Smooth muscle cell (in vitro differentiated cells): Measurements from ENCODE around the gene FAM107A. TPM values are rescaled to one million over a fixed set of nuclear protein-coding genes. Genes with fewer than 3 reads are reported as not detected.

Source experiments
- DNase-seq: peaks from one replicate; lab custom pipeline; 2025; ENCODE audit not compliant: unreplicated experiment; lab: John Stamatoyannopoulos, UW
- H2AFZ ChIP-seq: fragments of 200-600 bp; sonication (generic); 2 replicates; pipeline ENCODE4 v1.6.0; 2016; ENCODE audit warnings: antibody characterized with exemption, low read depth, mild to moderate bottlenecking
- H3F3A ChIP-seq: fragments of 200-600 bp; sonication (generic); 2 replicates; pipeline ENCODE4 v1.6.0; 2017; ENCODE audit warnings: antibody characterized with exemption, low read depth
- H3K27ac ChIP-seq: fragments of 200-600 bp; sonication (generic); 2 replicates; pipeline ENCODE4 v1.5.1; 2016; ENCODE audit warnings: low read depth, mild to moderate bottlenecking
- H3K27me3 ChIP-seq: fragments of 200-600 bp; sonication (generic); 2 replicates; pipeline ENCODE4 v1.6.1; 2016; ENCODE audit warnings: low read depth, mild to moderate bottlenecking
- H3K36me3 ChIP-seq: fragments of 200-600 bp; sonication (generic); 2 replicates; pipeline ENCODE4 v1.5.1; 2016; ENCODE audit warnings: low read depth
- H3K4me1 ChIP-seq: fragments of 200-600 bp; sonication (generic); 2 replicates; pipeline ENCODE4 v1.5.1; 2016; ENCODE audit warnings: low read depth
- H3K4me2 ChIP-seq: fragments of 200-600 bp; sonication (generic); 2 replicates; pipeline ENCODE4 v1.6.0; 2016; ENCODE audit warnings: mild to moderate bottlenecking
- H3K4me3 ChIP-seq: fragments of 200-600 bp; sonication (generic); 2 replicates; pipeline ENCODE4 v1.5.1; 2016; ENCODE audit warnings: mild to moderate bottlenecking
- H3K79me2 ChIP-seq: fragments of 200-600 bp; sonication (generic); 2 replicates; pipeline ENCODE4 v1.6.0; 2016; ENCODE audit warnings: low read depth, mild to moderate bottlenecking
- H3K9ac ChIP-seq: fragments of 200-600 bp; sonication (generic); 2 replicates; pipeline ENCODE4 v1.6.0; 2016; ENCODE audit warnings: low read depth
- H3K9me3 ChIP-seq: fragments of 200-600 bp; sonication (generic); replicated peaks from 2 replicates; pipeline ENCODE4 v1.5.1; 2016; ENCODE audit warnings: low read depth
- H4K20me1 ChIP-seq: fragments of 200-600 bp; sonication (generic); 2 replicates; pipeline ENCODE4 v1.6.0; 2016; ENCODE audit warnings: low read depth
- CTCF ChIP-seq: fragments of 200-600 bp; sonication (generic); IDR thresholded peaks from 2 replicates; pipeline ENCODE4 v1.5.1; 2017; ENCODE audit warnings: borderline replicate concordance, mild to moderate bottlenecking, antibody characterized with exemption; ENCODE audit not compliant: insufficient read depth, poor library complexity, severe bottlenecking
- WGBS: methylation state at CpG from one replicate; pipeline ENCODE4 v1.1.7; 2016; ENCODE audit warnings: low lambda C conversion rate; 5-methylcytosine and 5-hydroxymethylcytosine counted together
- polyA plus RNA-seq: library from polyadenylated mRNA; unstranded; fragments of >200 nt; fragmentation: Nextera tagmentation; extraction: Ambion mirVana; gene quantifications from 2 replicates; pipeline ENCODE4 v1.2.1, GENCODE V29; 2016
- total RNA-seq: library from RNA; depleted of rRNA; stranded (reverse); fragments of >200 nt; gene quantifications from 2 replicates; pipeline ENCODE4 v1.2.3, GENCODE V29; 2014

The FAM107A gene
- total and polyA plus RNA-seq, 2 experiments from 2014 or later = not detected

- no peak overlapping the region for H3K27ac ChIP-seq
- no peaks in the 10 kb centered on the region for H4K20me1 ChIP-seq
- peaks cover 9% of the 10 kb centered on the region for H3K4me1 ChIP-seq
- no peak overlapping the region for H3K9ac ChIP-seq
- H3K36me3 ChIP-seq = no peaks in the 10 kb centered on the region
- H3K27me3 ChIP-seq = no peaks in the 10 kb centered on the region
- H3K9me3 ChIP-seq = no peaks in the 10 kb centered on the region
- WGBS = 93% methylated on average over 12 of the region's 12 CpGs
- no peak for DNase-seq
- H3F3A ChIP-seq = no peaks in the 10 kb centered on the region
- H3K79me2 ChIP-seq = no peaks in the 10 kb centered on the region
- no peak overlapping the region for H2AFZ ChIP-seq
- no peak overlapping the region for H3K4me2 ChIP-seq
- no peak overlapping the region for H3K4me3 ChIP-seq
- no peak for TF ChIP-seq CTCF
Observed at GRCh38 chr3:58569287-58570001, 7.7 kb downstream of the FAM107A start.

GRCh38 chr3:58568572-58569286 is 8.5 kb downstream of the FAM107A start:
- H3K9me3 ChIP-seq = no peaks in the 10 kb centered on the region
- no peak overlapping the region for H3K27ac ChIP-seq
- H3K4me3 ChIP-seq = no peak overlapping the region
- H3K27me3 ChIP-seq = no peaks in the 10 kb centered on the region
- H3F3A ChIP-seq = no peaks in the 10 kb centered on the region
- no peak overlapping the region for H3K4me2 ChIP-seq
- no peaks in the 10 kb centered on the region for H4K20me1 ChIP-seq
- 33% methylated on average over 17 of the region's 17 CpGs for WGBS
- no peaks in the 10 kb centered on the region for H3K36me3 ChIP-seq
- H3K4me1 ChIP-seq = peaks cover 5% of the 10 kb centered on the region
- H3K79me2 ChIP-seq = no peaks in the 10 kb centered on the region
- H3K9ac ChIP-seq = no peak overlapping the region
- peak; percentile 95 for TF ChIP-seq CTCF
- DNase-seq = peak; percentile 55
- H2AFZ ChIP-seq = no peak overlapping the region

GRCh38 chr3:58567251-58567515 is 10.0 kb downstream of the FAM107A start:
- Histone ChIP-seq H3K4me2 (no peak overlapping the region), H3F3A (no peaks in the 10 kb centered on the region), H3K36me3 (no peaks in the 10 kb centered on the region), H4K20me1 (no peaks in the 10 kb centered on the region), H3K9me3 (no peaks in the 10 kb centered on the region), H3K27ac (no peak overlapping the region), H3K27me3 (no peaks in the 10 kb centered on the region), H2AFZ (no peak overlapping the region), H3K79me2 (no peaks in the 10 kb centered on the region), H3K4me1 (peaks cover 5% of the 10 kb centered on the region), H3K9ac (no peak overlapping the region), H3K4me3 (no peak overlapping the region)
- TF ChIP-seq CTCF = no peak
- DNase-seq = no peak
- WGBS = 90% methylated on average over 7 of the region's 7 CpGs
